ENCODE measurements around the gene KCNAB2.
"Not testable (repeated sequence)": the region's sequence is repeated elsewhere in the genome, so short reads cannot be mapped to it uniquely, and the experiment has no call there.

KCNAB2 gene

DNA sequence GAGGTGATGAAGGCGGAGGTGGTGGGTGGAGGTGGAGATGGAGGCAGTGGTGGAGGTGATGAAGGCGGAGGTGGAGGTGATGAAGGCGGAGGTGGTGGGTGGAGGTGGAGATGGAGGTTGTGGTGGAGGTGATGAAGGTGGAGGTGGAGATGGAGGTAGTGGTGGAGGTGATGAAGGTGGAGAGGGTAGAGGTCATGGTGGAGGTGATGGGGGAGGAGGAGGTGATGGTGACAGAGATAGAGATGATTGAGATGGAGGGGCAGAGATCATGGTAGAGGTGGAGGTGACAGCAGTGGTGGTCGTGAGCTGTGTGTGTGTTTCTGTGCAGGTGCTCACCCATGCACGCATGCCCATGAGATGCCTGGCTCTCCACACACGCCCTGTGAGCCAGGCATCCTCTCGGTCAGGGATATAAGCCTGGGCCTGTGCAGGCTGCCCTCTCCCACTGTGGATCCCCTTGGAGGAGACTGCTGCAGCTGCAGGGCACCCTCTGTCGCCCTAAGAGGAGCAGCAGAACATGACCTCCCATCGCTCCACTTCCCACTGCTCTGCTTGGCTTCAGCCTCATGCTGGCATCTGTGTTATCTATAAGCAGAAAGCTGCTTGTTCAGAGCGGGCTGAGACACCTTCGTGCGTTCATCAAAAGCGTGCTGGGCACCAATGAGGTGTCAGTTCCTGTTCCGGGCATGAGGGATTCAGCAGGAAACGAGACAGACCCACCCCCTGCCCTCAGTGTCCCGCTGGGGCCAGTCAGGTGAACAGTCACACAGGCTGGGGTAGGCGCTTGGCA is 33.0 kb upstream of the KCNAB2 start:
- no peak overlapping the region for H3K27ac ChIP-seq
- TF ChIP-seq, protein P1, sequence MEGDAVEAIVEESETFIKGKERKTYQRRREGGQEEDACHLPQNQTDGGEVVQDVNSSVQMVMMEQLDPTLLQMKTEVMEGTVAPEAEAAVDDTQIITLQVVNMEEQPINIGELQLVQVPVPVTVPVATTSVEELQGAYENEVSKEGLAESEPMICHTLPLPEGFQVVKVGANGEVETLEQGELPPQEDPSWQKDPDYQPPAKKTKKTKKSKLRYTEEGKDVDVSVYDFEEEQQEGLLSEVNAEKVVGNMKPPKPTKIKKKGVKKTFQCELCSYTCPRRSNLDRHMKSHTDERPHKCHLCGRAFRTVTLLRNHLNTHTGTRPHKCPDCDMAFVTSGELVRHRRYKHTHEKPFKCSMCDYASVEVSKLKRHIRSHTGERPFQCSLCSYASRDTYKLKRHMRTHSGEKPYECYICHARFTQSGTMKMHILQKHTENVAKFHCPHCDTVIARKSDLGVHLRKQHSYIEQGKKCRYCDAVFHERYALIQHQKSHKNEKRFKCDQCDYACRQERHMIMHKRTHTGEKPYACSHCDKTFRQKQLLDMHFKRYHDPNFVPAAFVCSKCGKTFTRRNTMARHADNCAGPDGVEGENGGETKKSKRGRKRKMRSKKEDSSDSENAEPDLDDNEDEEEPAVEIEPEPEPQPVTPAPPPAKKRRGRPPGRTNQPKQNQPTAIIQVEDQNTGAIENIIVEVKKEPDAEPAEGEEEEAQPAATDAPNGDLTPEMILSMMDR (IDR thresholded peaks at IDR 0.05; ENCODE audit: low read depth, low read length) = no peak
- no peaks in the 10 kb centered on the region for H3K27me3 ChIP-seq (ENCODE audit: insufficient read depth, low read depth, severe bottlenecking)
- H3K36me3 ChIP-seq = no peaks in the 10 kb centered on the region
- DNase-seq = no peak
- no peaks in the 10 kb centered on the region for H3K9me3 ChIP-seq (ENCODE audit: severe bottlenecking)
- no peak overlapping the region for H3K4me3 ChIP-seq (ENCODE audit: low read depth, low read length)

DNA sequence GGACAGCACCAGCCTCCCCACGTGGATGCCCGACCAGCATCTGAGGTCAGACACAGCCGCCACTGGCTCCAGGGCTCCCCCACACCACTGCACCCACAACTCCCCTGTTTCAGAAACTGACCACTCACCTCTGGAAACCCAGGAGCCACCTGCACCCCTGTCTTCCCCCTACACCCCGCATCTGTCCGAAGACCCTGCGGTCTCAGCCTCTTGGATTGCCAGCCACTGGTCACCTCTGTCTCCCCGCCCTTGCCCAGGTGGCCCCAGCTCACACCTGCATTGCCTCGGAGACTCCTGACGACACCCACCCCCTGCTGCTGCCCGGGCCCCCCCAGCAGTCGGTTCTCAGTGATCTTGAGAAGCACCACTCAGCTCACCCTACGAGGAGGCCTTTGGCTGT is 32.2 kb upstream of the KCNAB2 start:
- Histone ChIP-seq H3K4me3 (ENCODE audit: low read depth, low read length) (no peak overlapping the region), H3K27ac (no peak overlapping the region), H3K27me3 (ENCODE audit: insufficient read depth, low read depth, severe bottlenecking) (no peaks in the 10 kb centered on the region), H3K9me3 (ENCODE audit: severe bottlenecking) (no peaks in the 10 kb centered on the region), H3K36me3 (no peaks in the 10 kb centered on the region)
- TF ChIP-seq, protein P1 (IDR thresholded peaks at IDR 0.05; ENCODE audit: low read depth, low read length) = no peak
- DNase-seq = no peak

DNA sequence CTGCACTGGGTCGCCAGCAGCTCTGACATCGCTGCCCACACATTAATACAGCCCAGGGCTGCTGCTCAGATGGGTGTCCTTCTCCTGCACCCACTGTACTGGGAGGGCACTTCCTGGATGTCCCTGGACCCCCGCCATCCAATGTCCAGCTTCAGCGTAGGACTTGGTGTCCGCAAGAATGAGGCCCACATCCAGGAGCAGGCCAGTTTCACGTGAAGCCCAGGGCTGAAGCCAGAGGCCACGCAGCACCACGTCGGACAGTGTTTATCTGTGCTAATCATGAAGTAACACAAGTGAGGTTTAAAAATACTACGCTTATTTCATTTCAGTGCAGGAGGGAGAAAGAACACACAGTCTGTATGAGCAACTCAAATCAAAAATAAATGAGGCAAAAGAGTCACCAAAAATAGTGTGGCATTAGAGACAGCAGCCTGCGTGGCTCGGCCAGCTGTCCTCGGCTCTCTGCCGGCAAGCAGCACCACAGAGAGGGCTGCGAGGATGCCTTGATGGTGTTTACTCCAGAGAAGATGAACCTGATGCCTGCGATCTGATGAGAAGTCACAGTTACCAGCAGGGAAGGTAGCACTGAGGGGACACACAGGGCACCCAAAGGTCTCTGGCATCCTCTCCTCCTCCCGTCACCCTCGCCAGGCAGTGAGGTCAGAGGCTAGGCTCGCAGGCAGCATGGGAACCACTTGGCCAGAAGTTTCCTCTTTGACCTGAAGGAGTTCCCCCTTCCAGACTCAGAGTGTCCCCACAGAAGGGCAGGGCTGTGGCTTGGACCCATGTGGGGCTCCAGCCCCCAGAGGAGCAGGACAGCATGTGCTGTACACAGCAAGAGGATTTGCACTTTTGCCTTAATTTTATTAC is 31.3 kb upstream of the KCNAB2 start:
- no peak for DNase-seq
- TF ChIP-seq, protein P1 (IDR thresholded peaks at IDR 0.05; ENCODE audit: low read depth, low read length) = no peak

DNA sequence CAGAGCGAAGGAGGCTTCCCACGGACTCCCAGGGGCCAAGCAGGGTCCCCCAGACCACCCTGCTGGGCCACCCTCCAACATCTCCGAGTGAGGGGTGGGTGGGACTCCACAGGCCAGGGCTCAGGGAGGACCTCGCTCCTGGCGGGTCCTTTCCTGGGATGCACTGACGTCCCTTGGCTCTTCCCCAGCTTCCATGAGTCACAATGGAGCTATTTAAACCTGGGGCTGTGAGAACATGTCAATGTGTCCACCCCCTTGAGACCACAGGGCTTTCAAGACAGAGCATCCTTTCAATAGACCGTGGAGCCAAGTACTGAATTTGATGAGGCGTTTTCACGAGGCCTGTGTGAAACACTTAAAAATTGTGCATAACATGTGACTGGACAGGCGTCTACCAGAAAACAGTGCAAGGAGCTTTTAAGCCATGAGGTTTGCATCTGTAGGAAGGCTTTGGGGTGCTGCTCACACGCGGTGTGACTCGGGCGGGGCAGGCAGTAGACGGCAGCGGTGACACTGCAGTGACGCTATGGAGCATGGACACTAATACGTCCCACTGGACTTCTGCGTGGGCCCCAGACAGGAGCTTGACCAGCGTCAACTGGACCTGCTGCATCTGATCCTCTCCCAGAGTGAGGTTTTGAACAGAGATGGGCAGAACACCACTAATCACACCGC is 29.4 kb upstream of the KCNAB2 start:
- no peak for DNase-seq
- no peaks in the 10 kb centered on the region for H3K36me3 ChIP-seq
- H3K4me3 ChIP-seq (ENCODE audit: low read depth, low read length) = no peak overlapping the region
- no peaks in the 10 kb centered on the region for H3K27me3 ChIP-seq (ENCODE audit: insufficient read depth, low read depth, severe bottlenecking)
- no peak overlapping the region for H3K27ac ChIP-seq
- H3K9me3 ChIP-seq (ENCODE audit: severe bottlenecking) = no peaks in the 10 kb centered on the region
- TF ChIP-seq, protein P1 (IDR thresholded peaks at IDR 0.05; ENCODE audit: low read depth, low read length) = no peak

More for the DNA sequence above, 31.3 kb upstream of the KCNAB2 start:
- H3K36me3 ChIP-seq = no peaks in the 10 kb centered on the region
- no peaks in the 10 kb centered on the region for H3K9me3 ChIP-seq (ENCODE audit: severe bottlenecking)
- no peaks in the 10 kb centered on the region for H3K27me3 ChIP-seq (ENCODE audit: insufficient read depth, low read depth, severe bottlenecking)
- H3K27ac ChIP-seq = no peak overlapping the region
- no peak overlapping the region for H3K4me3 ChIP-seq (ENCODE audit: low read depth, low read length)

DNA sequence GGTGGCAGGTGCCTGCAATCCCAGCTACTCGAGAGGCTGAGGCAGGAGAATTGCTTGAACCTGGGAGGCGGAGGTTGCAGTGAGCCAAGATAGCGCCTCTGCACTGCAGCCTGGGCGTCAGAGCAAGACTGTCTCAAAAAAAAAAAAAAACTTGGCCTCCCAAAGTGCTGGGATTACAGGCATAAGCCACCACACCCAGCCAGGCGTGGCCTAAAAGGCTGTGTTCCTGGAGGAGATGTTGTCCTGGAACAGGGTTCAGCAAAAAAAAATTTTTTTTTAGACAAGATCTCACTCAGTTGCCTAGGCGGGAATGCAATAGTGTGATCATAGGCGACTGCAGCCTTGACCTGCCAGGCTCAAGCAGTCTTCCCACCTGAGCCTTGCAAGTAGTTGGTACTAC is 28.0 kb upstream of the KCNAB2 start:
- H3K9me3 ChIP-seq (ENCODE audit: severe bottlenecking); H3K27ac ChIP-seq; DNase-seq: not testable (repeated sequence)

More for the DNA sequence above, 28.0 kb upstream of the KCNAB2 start:
- not testable (repeated sequence) for H3K4me3 ChIP-seq (ENCODE audit: low read depth, low read length); H3K36me3 ChIP-seq; H3K27me3 ChIP-seq (ENCODE audit: insufficient read depth, low read depth, severe bottlenecking)

All from WERI-Rb-1 (cell line).